NT2/D1 (cell line): ENCODE results near the gene COL4A5.

Experiments used
- DNase-seq: peaks from one replicate; pipeline ENCODE4 v3.0.0-alpha.2; 2011; ENCODE audit warnings: low read depth, low spot score
- H3K27me3 ChIP-seq: 2 replicates; pipeline ENCODE4 v1.6.0; 2011; ENCODE audit warnings: mild to moderate bottlenecking; ENCODE audit not compliant: insufficient read length, insufficient read depth
- H3K36me3 ChIP-seq: 2 replicates; pipeline ENCODE4 v1.6.1; 2011; ENCODE audit warnings: mild to moderate bottlenecking, low read length, mixed read lengths; ENCODE audit not compliant: insufficient read depth, insufficient read length
- H3K4me1 ChIP-seq: 2 replicates; pipeline ENCODE4 v1.5.1; 2011; ENCODE audit not compliant: insufficient read depth, insufficient read length
- H3K4me3 ChIP-seq: 2 replicates; pipeline ENCODE4 v1.5.1; 2011; ENCODE audit warnings: low read depth; ENCODE audit not compliant: insufficient read length
- H3K9ac ChIP-seq: 2 replicates; pipeline ENCODE4 v1.6.0; 2011; ENCODE audit warnings: low read depth; ENCODE audit not compliant: insufficient read length
- H3K9me3 ChIP-seq: 2 replicates; pipeline ENCODE4 v1.5.1; 2011; ENCODE audit warnings: mild to moderate bottlenecking, low read length; ENCODE audit not compliant: insufficient read depth
- SUZ12 ChIP-seq: IDR thresholded peaks from 2 replicates; pipeline ENCODE4 v1.6.1; 2011; ENCODE audit not compliant: insufficient read length, insufficient read depth; ENCODE audit errors: extremely low read depth
- YY1 ChIP-seq: IDR thresholded peaks from 2 replicates; pipeline ENCODE4 v1.6.1; 2011; ENCODE audit not compliant: insufficient read length, insufficient read depth
- ZNF274 ChIP-seq: IDR thresholded peaks from 2 replicates; pipeline ENCODE4 v1.6.1; 2011; ENCODE audit warnings: mild to moderate bottlenecking, low read depth, low read length

Gene COL4A5

DNA sequence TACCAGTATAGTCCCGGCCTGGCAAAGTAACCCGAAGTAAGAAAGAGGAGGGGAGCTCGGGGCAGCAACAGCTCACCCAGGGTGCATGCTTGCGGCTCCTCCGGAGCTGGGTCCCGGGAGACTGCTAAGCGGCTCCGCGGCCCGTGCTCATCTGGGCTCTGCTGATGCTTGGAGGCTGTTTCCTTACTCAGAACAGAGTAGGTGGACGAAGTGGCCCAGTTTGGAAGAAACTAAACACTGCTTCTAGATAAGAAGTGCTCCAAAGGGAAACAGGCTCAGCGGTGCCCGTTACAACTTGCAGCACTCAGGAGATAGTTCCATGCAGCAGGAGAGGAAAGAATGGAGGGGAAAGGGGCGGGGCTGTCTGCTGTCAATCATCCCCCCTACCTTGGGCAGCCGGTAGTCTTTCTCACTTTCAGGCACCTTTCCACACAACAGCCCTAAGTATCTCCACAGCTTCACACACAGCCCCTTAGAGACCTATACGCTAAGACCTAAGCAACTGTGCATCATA is 1.5 kb upstream of the COL4A5 start, which contains the start of gene COL4A6:
TSS of gene COL4A6 (minus strand) at position 313 of the 514 bp plus-strand sequence. CDS start at position 87, 226 bp downstream.
- peak; percentile 51 for DNase-seq
- Histone ChIP-seq H3K4me3 (peak within 1 kb of the TSS; percentile 86), H3K9me3 (no peaks in the 10 kb centered on the region), H3K4me1 (no peaks in the 10 kb centered on the region), H3K36me3 (peaks cover 6% of the 10 kb centered on the region), H3K9ac (peak within 1 kb of the TSS; percentile 90), H3K27me3 (no peaks in the 10 kb centered on the region)
- no peak for TF ChIP-seq SUZ12
- no peak for TF ChIP-seq ZNF274
- TF ChIP-seq YY1: no peak

DNA sequence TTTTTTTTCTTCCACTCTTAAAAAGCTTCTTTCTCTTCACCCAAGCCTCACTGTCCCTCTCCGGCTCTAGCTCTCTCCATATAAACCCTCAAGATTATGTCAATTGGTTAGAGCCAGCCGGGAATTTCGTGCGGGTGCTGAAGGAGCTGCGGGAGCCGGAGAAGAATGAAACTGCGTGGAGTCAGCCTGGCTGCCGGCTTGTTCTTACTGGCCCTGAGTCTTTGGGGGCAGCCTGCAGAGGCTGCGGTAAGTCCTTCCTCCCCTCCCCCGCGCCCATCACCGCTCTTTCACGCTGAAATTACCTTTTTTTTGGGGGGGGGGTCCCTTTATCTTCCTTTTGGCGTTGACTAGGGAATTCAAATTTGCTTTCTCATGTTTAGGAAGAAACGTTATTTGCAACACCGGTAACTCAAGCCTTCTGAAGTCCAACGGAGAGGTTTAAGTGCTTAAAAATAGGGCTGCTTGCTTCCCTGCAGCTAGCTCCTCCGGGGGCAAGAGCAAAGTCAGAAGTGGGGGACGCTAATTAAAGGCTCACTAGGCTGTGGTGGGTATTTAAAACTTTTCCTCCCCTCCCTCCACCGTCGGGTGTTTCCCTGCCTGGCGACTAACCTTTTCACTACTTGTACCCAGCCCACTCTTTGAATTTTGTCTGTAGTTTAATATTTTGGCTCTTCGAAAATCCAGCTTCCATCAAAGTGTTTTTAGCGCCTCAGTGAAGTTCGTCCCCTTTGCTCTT is 491 bp downstream of the COL4A5 start:
- peak overlapping the region; percentile 90 for H3K9ac ChIP-seq
- peak overlapping the region; percentile 71 for H3K4me3 ChIP-seq
- H3K36me3 ChIP-seq: no peaks in the 10 kb centered on the region
- no peaks in the 10 kb centered on the region for H3K4me1 ChIP-seq
- H3K27me3 ChIP-seq: no peaks in the 10 kb centered on the region
- H3K9me3 ChIP-seq: peaks cover 6% of the 10 kb centered on the region
- no peak for TF ChIP-seq YY1
- no peak for TF ChIP-seq ZNF274
- TF ChIP-seq SUZ12: no peak
- DNase-seq: peak; percentile 16

DNA sequence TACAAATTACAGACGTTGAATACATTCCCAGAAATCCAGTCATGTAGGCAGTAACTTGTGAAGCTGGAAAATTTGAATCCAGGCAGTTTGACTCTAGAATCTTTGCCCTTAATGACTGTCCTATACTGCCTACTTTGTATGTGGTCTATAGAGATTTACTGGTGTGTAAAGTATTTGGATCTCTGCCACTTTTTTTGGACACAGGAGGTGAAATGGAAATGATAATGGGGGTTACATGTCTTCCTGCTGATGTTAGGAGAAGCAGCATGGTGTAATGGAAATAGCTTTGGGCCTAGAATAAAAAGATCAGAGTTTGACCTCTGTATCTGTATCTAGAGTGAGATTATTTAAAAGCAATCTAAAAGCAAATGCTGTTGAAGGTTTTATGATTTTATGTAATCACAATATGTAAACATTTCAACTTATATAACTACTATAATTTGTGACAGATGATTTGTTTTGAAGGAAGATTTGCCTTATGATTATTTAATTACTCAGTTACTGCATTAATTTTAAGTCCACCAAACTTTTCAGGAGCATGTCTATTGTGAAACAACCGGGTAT is 3.3 kb downstream of the COL4A5 start:
- H3K4me3 ChIP-seq: no peak overlapping the region

DNA sequence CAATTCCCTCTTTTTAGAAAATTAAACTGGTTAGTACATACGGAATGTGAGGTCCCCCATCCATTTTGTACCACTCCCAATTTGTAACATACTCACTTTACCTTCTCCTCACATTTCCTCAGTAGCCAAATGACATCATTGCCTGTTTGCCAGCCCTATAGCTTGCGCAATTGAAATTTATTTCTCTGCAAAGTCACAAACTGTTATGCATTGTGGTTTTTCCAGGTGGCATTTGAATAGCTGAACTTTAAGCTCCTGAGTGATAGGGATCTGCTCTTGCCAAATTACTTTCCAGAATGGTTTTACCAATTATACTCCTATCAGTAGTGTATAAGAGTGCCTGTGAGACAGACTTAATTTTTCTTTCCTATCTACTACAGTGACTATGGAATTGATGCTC is 7.7 kb downstream of the COL4A5 start:
- no peak overlapping the region for H3K9ac ChIP-seq
- no peak for TF ChIP-seq YY1
- TF ChIP-seq ZNF274: no peak
- no peak for TF ChIP-seq SUZ12
- no peaks in the 10 kb centered on the region for H3K36me3 ChIP-seq
- H3K4me3 ChIP-seq: no peak overlapping the region
- H3K27me3 ChIP-seq: no peaks in the 10 kb centered on the region
- H3K9me3 ChIP-seq: peaks cover 13% of the 10 kb centered on the region
- no peaks in the 10 kb centered on the region for H3K4me1 ChIP-seq
- DNase-seq: no peak

More for the DNA sequence above, 3.3 kb downstream of the COL4A5 start:
- no peaks in the 10 kb centered on the region for H3K4me1 ChIP-seq
- no peak for TF ChIP-seq YY1
- no peak for TF ChIP-seq ZNF274
- no peak for TF ChIP-seq SUZ12
- DNase-seq: no peak
- no peak overlapping the region for H3K9ac ChIP-seq
- H3K27me3 ChIP-seq: no peaks in the 10 kb centered on the region
- no peaks in the 10 kb centered on the region for H3K36me3 ChIP-seq
- H3K9me3 ChIP-seq: peaks cover 6% of the 10 kb centered on the region

DNA sequence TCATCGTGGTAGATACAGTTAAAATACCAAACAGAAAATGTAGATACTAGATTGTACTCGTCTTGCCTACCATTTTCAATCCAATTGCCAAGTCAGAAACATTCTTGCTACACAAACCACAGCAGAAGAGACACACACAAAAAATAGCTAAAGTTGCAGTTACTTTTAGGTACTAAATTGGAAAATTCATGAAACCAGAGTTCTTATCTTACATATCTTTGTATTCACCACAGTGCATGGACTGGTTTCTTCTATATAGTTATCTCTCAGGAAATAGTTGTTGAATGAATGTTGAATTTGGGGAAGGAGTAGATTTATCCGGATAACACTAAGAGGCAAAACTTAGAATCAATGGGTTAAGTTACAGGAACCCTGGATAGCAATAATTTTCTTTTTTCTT is 14.2 kb downstream of the COL4A5 start:
- H3K27me3 ChIP-seq: no peaks in the 10 kb centered on the region
- no peak overlapping the region for H3K9ac ChIP-seq
- no peak for DNase-seq

DNA sequence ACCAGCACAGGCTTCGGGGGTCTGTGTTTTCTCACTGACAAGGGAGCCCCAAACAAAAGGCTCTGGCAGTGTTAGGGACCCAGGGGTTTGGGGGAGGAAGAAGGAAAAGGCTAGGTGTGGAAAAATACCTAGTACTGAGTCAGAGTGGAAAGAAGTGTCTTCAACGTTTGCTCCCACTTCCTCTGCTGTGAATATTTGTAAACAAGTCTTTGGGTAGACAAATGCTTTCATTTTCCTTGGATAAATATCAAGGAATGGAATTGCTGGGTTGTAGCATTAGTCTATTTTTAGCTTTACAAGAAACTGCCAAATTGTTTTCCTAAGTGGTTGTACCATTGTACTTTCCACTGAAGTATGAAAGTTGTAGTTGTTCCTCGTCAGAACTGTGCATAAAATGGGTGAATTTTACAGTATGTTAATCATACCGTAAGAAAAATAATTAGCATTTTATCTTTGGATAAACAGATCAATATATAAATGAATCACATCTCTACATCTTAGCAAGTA is 17.4 kb downstream of the COL4A5 start:
- Histone ChIP-seq H3K36me3 (no peaks in the 10 kb centered on the region), H3K9ac (no peak overlapping the region), H3K4me1 (no peaks in the 10 kb centered on the region), H3K9me3 (no peaks in the 10 kb centered on the region), H3K4me3 (no peak overlapping the region), H3K27me3 (no peaks in the 10 kb centered on the region)
- DNase-seq: no peak
- TF ChIP-seq SUZ12 (no peak), YY1 (no peak), ZNF274 (no peak)

More for the DNA sequence above, 14.2 kb downstream of the COL4A5 start:
- no peaks in the 10 kb centered on the region for H3K36me3 ChIP-seq
- H3K4me3 ChIP-seq: no peak overlapping the region
- no peaks in the 10 kb centered on the region for H3K4me1 ChIP-seq
- peaks cover 8% of the 10 kb centered on the region; the same call in 1 of the 2 replicates for H3K9me3 ChIP-seq
- TF ChIP-seq ZNF274 (no peak), SUZ12 (no peak), YY1 (no peak)

DNA sequence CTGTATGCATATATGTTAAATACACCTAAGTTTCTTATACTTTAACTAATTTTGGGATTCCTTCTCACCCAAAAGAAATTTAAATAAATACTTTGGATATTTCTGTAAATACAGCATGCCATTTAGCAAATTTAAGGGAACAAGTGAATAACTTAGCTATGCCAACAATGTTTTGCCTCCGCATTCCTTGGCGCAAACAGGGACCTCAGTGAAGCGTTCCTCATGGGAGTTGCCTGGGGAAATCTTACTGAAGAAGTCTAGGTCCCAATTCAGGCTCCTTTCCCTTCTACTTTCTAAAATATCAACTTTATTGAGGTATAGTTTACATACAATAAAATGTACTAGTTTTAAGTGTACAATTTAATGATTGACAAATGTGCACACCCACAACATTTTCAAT is 25.0 kb downstream of the COL4A5 start:
- Histone ChIP-seq H3K4me3 (no peak overlapping the region), H3K9ac (no peak overlapping the region), H3K4me1 (no peaks in the 10 kb centered on the region), H3K9me3 (no peaks in the 10 kb centered on the region), H3K27me3 (no peaks in the 10 kb centered on the region), H3K36me3 (no peaks in the 10 kb centered on the region)
- DNase-seq: peak; percentile 16
- TF ChIP-seq ZNF274 (no peak), SUZ12 (no peak), YY1 (no peak)
